Stomach (tissue), 4 donors: ENCODE measurements around the gene IL21R.

Source experiments
- POLR2A ChIP-seq, 4 donors: fragments of 450-650 bp; IDR thresholded peaks; one replicate each; pipeline ENCODE4 v1.6.1; 2016; ENCODE audit warnings: antibody characterized with exemption in 4 of 4, control low read depth in 2 of 4, mild to moderate bottlenecking in 1 of 4, moderate library complexity in 1 of 4
- POLR2AphosphoS5 ChIP-seq, 3 donors: sonication (generic); formaldehyde crosslinking; IDR thresholded peaks; one replicate each; pipeline ENCODE4 v1.6.1; 2016; ENCODE audit warnings: antibody characterized with exemption in 3 of 3
- TF ChIP-seq, protein P1 (sequence below), 7 experiments: fragments of 450-650 bp in 4 of 7; fragments of 200-600 bp in 3 of 7; sonication (generic) in 3 of 7; IDR thresholded peaks; one replicate each; pipeline ENCODE4 v1.5.1; 2016 to 2019; ENCODE audit warnings: antibody characterized with exemption in 7 of 7, control low read depth in 2 of 7, mild to moderate bottlenecking in 1 of 7

DNA sequence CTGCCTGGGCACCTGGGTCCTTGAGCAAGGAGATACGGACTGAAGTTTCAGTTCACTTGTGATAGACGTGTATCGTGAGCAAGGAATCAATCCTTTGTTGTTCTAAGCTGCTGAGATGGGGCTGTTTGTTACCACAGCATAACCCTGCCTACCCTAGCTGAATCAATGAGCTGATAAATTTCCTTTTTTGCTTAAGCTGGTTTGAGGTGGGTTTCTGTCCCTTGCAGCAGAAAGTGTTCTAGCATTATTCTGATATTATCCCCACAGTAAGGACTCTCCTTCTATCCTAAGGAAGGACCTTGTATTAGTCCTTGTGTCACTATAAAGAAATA lies 51.5 kb downstream of the IL21R start:
- TF ChIP-seq, protein P1, sequence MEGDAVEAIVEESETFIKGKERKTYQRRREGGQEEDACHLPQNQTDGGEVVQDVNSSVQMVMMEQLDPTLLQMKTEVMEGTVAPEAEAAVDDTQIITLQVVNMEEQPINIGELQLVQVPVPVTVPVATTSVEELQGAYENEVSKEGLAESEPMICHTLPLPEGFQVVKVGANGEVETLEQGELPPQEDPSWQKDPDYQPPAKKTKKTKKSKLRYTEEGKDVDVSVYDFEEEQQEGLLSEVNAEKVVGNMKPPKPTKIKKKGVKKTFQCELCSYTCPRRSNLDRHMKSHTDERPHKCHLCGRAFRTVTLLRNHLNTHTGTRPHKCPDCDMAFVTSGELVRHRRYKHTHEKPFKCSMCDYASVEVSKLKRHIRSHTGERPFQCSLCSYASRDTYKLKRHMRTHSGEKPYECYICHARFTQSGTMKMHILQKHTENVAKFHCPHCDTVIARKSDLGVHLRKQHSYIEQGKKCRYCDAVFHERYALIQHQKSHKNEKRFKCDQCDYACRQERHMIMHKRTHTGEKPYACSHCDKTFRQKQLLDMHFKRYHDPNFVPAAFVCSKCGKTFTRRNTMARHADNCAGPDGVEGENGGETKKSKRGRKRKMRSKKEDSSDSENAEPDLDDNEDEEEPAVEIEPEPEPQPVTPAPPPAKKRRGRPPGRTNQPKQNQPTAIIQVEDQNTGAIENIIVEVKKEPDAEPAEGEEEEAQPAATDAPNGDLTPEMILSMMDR (IDR thresholded peaks at IDR 0.05), result no peak
- TF ChIP-seq POLR2A (IDR thresholded peaks at IDR 0.05) (no peak), POLR2AphosphoS5 (IDR thresholded peaks at IDR 0.05) (no peak)
